Liver (tissue), 9 donors: Measurements from ENCODE around the gene PPP1R13B. TPM values are rescaled to one million over a fixed set of nuclear protein-coding genes. Genes with fewer than 3 reads are reported as not detected.

Experiments used
- DNase-seq: peaks from one replicate; pipeline ENCODE4 v3.0.0-alpha.2; 2017; ENCODE audit warnings: low spot score
- H3K27ac ChIP-seq, 2 donors: one replicate each; pipeline ENCODE4 v1.7.0; 2013; ENCODE audit warnings: inconsistent platforms in 2 of 2, low read length in 2 of 2, control low read depth in 1 of 2, low read depth in 1 of 2, mild to moderate bottlenecking in 1 of 2
- H3K27me3 ChIP-seq, 4 donors: one replicate each; pipeline versions ENCODE4 v1.6.1 to v1.7.0; 2013; ENCODE audit warnings: low read length in 3 of 4, inconsistent platforms in 1 of 4, mild to moderate bottlenecking in 1 of 4, moderate library complexity in 1 of 4; ENCODE audit not compliant: control insufficient read depth in 4 of 4, insufficient read depth in 4 of 4
- H3K36me3 ChIP-seq, 4 donors: one replicate each; pipeline versions ENCODE4 v1.6.1 to v1.7.0; 2013; ENCODE audit warnings: low read length in 3 of 4, mild to moderate bottlenecking in 3 of 4, low read depth in 1 of 4, moderate library complexity in 1 of 4; ENCODE audit not compliant: control insufficient read depth in 4 of 4, insufficient read depth in 3 of 4
- H3K4me1 ChIP-seq, 4 donors: one replicate each; pipeline versions ENCODE4 v1.6.1 to v1.7.0; 2013; ENCODE audit warnings: low read length in 3 of 4, mild to moderate bottlenecking in 3 of 4, moderate library complexity in 1 of 4; ENCODE audit not compliant: control insufficient read depth in 4 of 4, insufficient read depth in 4 of 4
- H3K4me3 ChIP-seq, 3 donors: one replicate each; pipeline versions ENCODE4 v1.6.1 to v1.7.0; 2013; ENCODE audit warnings: low read length in 3 of 3, control low read depth in 1 of 3, low read depth in 1 of 3, mild to moderate bottlenecking in 1 of 3
- H3K9ac ChIP-seq, 2 donors: one replicate each; pipeline ENCODE4 v1.7.0; 2013; ENCODE audit warnings: low read length in 2 of 2, mild to moderate bottlenecking in 2 of 2, moderate library complexity in 2 of 2, control low read depth in 1 of 2, low read depth in 1 of 2
- H3K9me3 ChIP-seq, 4 donors: one replicate each; pipeline versions ENCODE4 v1.6.1 to v1.7.0; 2013; ENCODE audit warnings: low read length in 3 of 4; ENCODE audit not compliant: control insufficient read depth in 4 of 4
- CTCF ChIP-seq: fragments of 150-350 bp; IDR thresholded peaks from 2 replicates; pipeline ENCODE4 v1.5.1; 2017; ENCODE audit warnings: improper control_type of control experiment, low read depth, low read length; ENCODE audit not compliant: missing input control
- EGR1 ChIP-seq, 2 donors: IDR thresholded peaks; 2 replicates each; pipeline ENCODE4 v1.6.1; 2016 to 2018; ENCODE audit warnings: antibody characterized with exemption in 2 of 2, low read depth in 2 of 2
- FOXA1 ChIP-seq: IDR thresholded peaks from 2 replicates; pipeline ENCODE4 v1.6.1; 2016; ENCODE audit warnings: antibody characterized with exemption
- FOXA2 ChIP-seq: IDR thresholded peaks from 2 replicates; pipeline ENCODE4 v1.6.1; 2016; ENCODE audit warnings: antibody characterized with exemption
- GABPA ChIP-seq, 2 donors: IDR thresholded peaks in 1 of 2; conservative IDR thresholded peaks in 1 of 2; 2 replicates each; pipeline ENCODE4 v1.6.1; 2016; ENCODE audit warnings: antibody characterized with exemption in 2 of 2, mild to moderate bottlenecking in 1 of 2, moderate library complexity in 1 of 2
- HNF4G ChIP-seq: IDR thresholded peaks from 2 replicates; pipeline ENCODE4 v1.6.1; 2016; ENCODE audit warnings: antibody characterized with exemption
- JUND ChIP-seq, 2 donors: IDR thresholded peaks; 2 replicates each; pipeline ENCODE4 v1.6.1; 2016; ENCODE audit warnings: antibody characterized with exemption in 2 of 2
- NR2F2 ChIP-seq: IDR thresholded peaks from 2 replicates; pipeline ENCODE4 v1.6.1; 2016; ENCODE audit warnings: antibody characterized with exemption
- RAD21 ChIP-seq, 2 donors: IDR thresholded peaks; 2 replicates each; pipeline ENCODE4 v1.6.1; 2016; ENCODE audit warnings: antibody characterized with exemption in 2 of 2, mild to moderate bottlenecking in 2 of 2
- RXRA ChIP-seq, 2 donors: IDR thresholded peaks; 2 replicates each; pipeline ENCODE4 v1.6.1; 2017 to 2018; ENCODE audit warnings: antibody characterized with exemption in 2 of 2, mild to moderate bottlenecking in 1 of 2
- SP1 ChIP-seq: IDR thresholded peaks from 2 replicates; pipeline ENCODE4 v1.6.1; 2018; ENCODE audit warnings: antibody characterized with exemption, mild to moderate bottlenecking
- TAF1 ChIP-seq: conservative IDR thresholded peaks from 2 replicates; pipeline ENCODE4 v1.6.1; 2016; ENCODE audit warnings: antibody characterized with exemption, mild to moderate bottlenecking
- ZBTB33 ChIP-seq: IDR thresholded peaks from 2 replicates; pipeline ENCODE4 v1.6.1; 2016; ENCODE audit warnings: antibody characterized with exemption
- WGBS: extraction: QIAGEN DNeasy Blood & Tissue Kit; methylation state at CpG from one replicate; pipeline ENCODE4 v1.1.7; 2013; 5-methylcytosine and 5-hydroxymethylcytosine counted together
- polyA plus RNA-seq, 2 donors: library from polyadenylated mRNA; stranded (reverse) in 1 of 2; unstranded in 1 of 2; fragments of 200-250 nt in 1 of 2; fragments of >200 nt in 1 of 2; fragmentation: Nextera tagmentation in 1 of 2; extraction: Ambion mirVana in 1 of 2; gene quantifications; one replicate each; pipeline versions ENCODE4 v1.2.1 to v1.2.3, GENCODE V29; 2013 to 2015
- total RNA-seq, 2 donors: library from RNA; depleted of rRNA; stranded (reverse); fragments of >200 nt; gene quantifications; one replicate each; pipeline ENCODE4 v1.2.3, GENCODE V29; 2014
- TF ChIP-seq, protein P1 (sequence below): IDR thresholded peaks from 2 replicates; pipeline ENCODE4 v1.6.1; 2016; ENCODE audit warnings: antibody characterized with exemption
- donor health status: healthy.
- donor health status: healthy.
- donor health status: healthy.
- donor health status: healthy.
- donor health status: healthy.

PPP1R13B gene
- total and polyA plus RNA-seq, 4 donors, result 3.2 to 15.1 (median 5.1) TPM

- WGBS, result 64% methylated on average over 18 of the region's 18 CpGs
- H3K4me1 ChIP-seq, result peaks cover 0 to 4% (median 1%) of the 10 kb centered on the region in 4 donors
- H3K4me3 ChIP-seq, result no peak overlapping the region
- no peaks in the 10 kb centered on the region for H3K9me3 ChIP-seq
- H3K9ac ChIP-seq, result no peak overlapping the region
- TF ChIP-seq GABPA (IDR thresholded peaks at IDR 0.05 in 1 of 2, conservative IDR thresholded peaks at IDR 0.05 in 1 of 2) (peak in 1 of 2 donors; percentile 10), NR2F2 (peak; percentile 77), RXRA (IDR thresholded peaks at IDR 0.05) (no peak)
- H3K27ac ChIP-seq, result peak overlapping the region in 1 of 2 donors; percentile 37
- no peaks in the 10 kb centered on the region for H3K36me3 ChIP-seq
- H3K27me3 ChIP-seq, result no peaks in the 10 kb centered on the region
- DNase-seq, result no peak
These were observed 7.7 kb upstream of the PPP1R13B start for GRCh38 chr14:103854822-103855733.

- H3K9ac ChIP-seq, result no peak overlapping the region
- H3K4me3 ChIP-seq, result no peak overlapping the region
- H3K27me3 ChIP-seq, result no peaks in the 10 kb centered on the region
- no peaks in the 10 kb centered on the region for H3K36me3 ChIP-seq
- no peak for TF ChIP-seq FOXA1
- TF ChIP-seq, protein P1, sequence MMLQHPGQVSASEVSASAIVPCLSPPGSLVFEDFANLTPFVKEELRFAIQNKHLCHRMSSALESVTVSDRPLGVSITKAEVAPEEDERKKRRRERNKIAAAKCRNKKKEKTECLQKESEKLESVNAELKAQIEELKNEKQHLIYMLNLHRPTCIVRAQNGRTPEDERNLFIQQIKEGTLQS, result no peak
- no peak for TF ChIP-seq SP1
- no peak for TF ChIP-seq JUND (IDR thresholded peaks at IDR 0.05)
- no peak for TF ChIP-seq EGR1 (IDR thresholded peaks at IDR 0.05; ENCODE audit: low read depth in 2 of 2)
- TF ChIP-seq GABPA (IDR thresholded peaks at IDR 0.05 in 1 of 2, conservative IDR thresholded peaks at IDR 0.05 in 1 of 2), result no peak
- no peak for TF ChIP-seq ZBTB33
- TF ChIP-seq RAD21 (IDR thresholded peaks at IDR 0.05), result no peak
- no peaks in the 10 kb centered on the region for H3K9me3 ChIP-seq
- H3K4me1 ChIP-seq, result peaks cover 0 to 4% (median 1%) of the 10 kb centered on the region in 4 donors
- DNase-seq, result no peak
- WGBS, result 95% methylated on average over 13 of the region's 13 CpGs
- H3K27ac ChIP-seq, result no peak overlapping the region
These were observed 6.8 kb upstream of the PPP1R13B start for GRCh38 chr14:103854017-103854808.

GRCh38 chr14:103849151-103849886, 1.9 kb upstream of the PPP1R13B start:
- H3K9me3 ChIP-seq, result no peaks in the 10 kb centered on the region
- WGBS, result 91% methylated on average over 13 of the region's 13 CpGs
- peaks cover 7 to 21% (median 13%) of the 10 kb centered on the region in 4 donors for H3K4me1 ChIP-seq
- no peaks in the 10 kb centered on the region for H3K36me3 ChIP-seq
- no peak overlapping the region for H3K4me3 ChIP-seq
- no peak for DNase-seq
- no peaks in the 10 kb centered on the region for H3K27me3 ChIP-seq
- no peak overlapping the region for H3K27ac ChIP-seq
- H3K9ac ChIP-seq, result no peak overlapping the region
- no peak for TF ChIP-seq RAD21 (IDR thresholded peaks at IDR 0.05)
- no peak for TF ChIP-seq CTCF
- no peak for TF ChIP-seq HNF4G
- no peak for TF ChIP-seq TAF1
- TF ChIP-seq GABPA (IDR thresholded peaks at IDR 0.05 in 1 of 2, conservative IDR thresholded peaks at IDR 0.05 in 1 of 2), result no peak
- TF ChIP-seq FOXA2, result no peak
- no peak for TF ChIP-seq ZBTB33
